Muscle of leg (tissue), 16 donors: ENCODE results near the gene CCDC192. TPM values are rescaled to one million over a fixed set of nuclear protein-coding genes. Genes with fewer than 3 reads are reported as not detected.

Source experiments
- DNase-seq: peaks from one replicate; pipeline ENCODE4 v3.0.0; 2013
- H3K27ac ChIP-seq: one replicate; pipeline ENCODE4 v1.5.1; 2013; ENCODE audit warnings: mild to moderate bottlenecking, low read length, control low read depth
- H3K27me3 ChIP-seq: one replicate; pipeline ENCODE4 v1.6.1; 2013; ENCODE audit warnings: low read length; ENCODE audit not compliant: control insufficient read depth, insufficient read depth
- H3K36me3 ChIP-seq: one replicate; pipeline ENCODE4 v1.6.1; 2013; ENCODE audit warnings: low read length; ENCODE audit not compliant: control insufficient read depth, insufficient read depth
- H3K4me1 ChIP-seq: one replicate; pipeline ENCODE4 v1.6.1; 2013; ENCODE audit warnings: low read length; ENCODE audit not compliant: control insufficient read depth, insufficient read depth
- H3K4me3 ChIP-seq: one replicate; pipeline ENCODE4 v1.5.1; 2013; ENCODE audit warnings: low read length, control low read depth
- H3K9me3 ChIP-seq: replicated peaks from 2 replicates; pipeline ENCODE4 v1.6.1; 2013; ENCODE audit warnings: low read depth, low read length; ENCODE audit not compliant: control insufficient read depth
- WGBS: methylation state at CpG from one replicate; pipeline ENCODE4 v1.1.5; 2013; ENCODE audit warnings: missing lambda C conversion rate; ENCODE audit not compliant: insufficient coverage; 5-methylcytosine and 5-hydroxymethylcytosine counted together
- long read RNA-seq, 11 donors: transcript quantifications; one replicate each; lab custom pipeline, GENCODE V29; 2026
- polyA plus RNA-seq, 8 donors: library from polyadenylated mRNA; unstranded; fragments of 120-200 nt; gene quantifications; one replicate each; pipeline versions ENCODE4 v1.2.1 to v1.2.3, GENCODE V29; 2013; ENCODE audit warnings: inconsistent platforms in 1 of 8, low replicate concordance in 1 of 8; ENCODE audit not compliant: insufficient read length in 8 of 8, insufficient read depth in 1 of 8
- total RNA-seq: library from RNA; stranded (reverse); fragments of 120-200 nt; gene quantifications from one replicate; pipeline ENCODE4 v1.2.4, GENCODE V29; 2013

Gene CCDC192
- 0.18 TPM for total RNA-seq
- polyA plus RNA-seq = 1 to 10 TPM in 1 of 8 donors, under 1 TPM in 7; 0.44 to 1.0 (median 0.71) TPM
- long read RNA-seq, donor 1 = 0 reads
- long read RNA-seq, donor 2 = 0 reads
- long read RNA-seq, donor 3, partial matches to known transcripts = 0 of 6 reads
- long read RNA-seq, donor 3, other reads (novel, unspliced or antisense) = 6 of 6 reads
- long read RNA-seq, donor 4 = 0 reads
- long read RNA-seq, donor 5 = 0 reads
- long read RNA-seq, donor 6 = 0 reads
- long read RNA-seq, donor 7, partial matches to known transcripts = 6 of 6 reads
- long read RNA-seq, donor 7, other reads (novel, unspliced or antisense) = 0 of 6 reads
- long read RNA-seq, donor 8 = 0 reads
- long read RNA-seq, donor 9 = 0 reads
- long read RNA-seq, donor 10 = 0 reads
- long read RNA-seq, donor 11 = 0 reads

GRCh38 chr5:127702926-127703561 lies at the start of gene CCDC192:
TSS of gene CCDC192 (plus strand) at chr5:127703391. CDS start at chr5:127703446, 55 bp downstream.
- peaks cover 5% of the 10 kb centered on the region for H3K4me1 ChIP-seq
- H3K9me3 ChIP-seq = no peaks in the 10 kb centered on the region
- no peaks in the 10 kb centered on the region for H3K27me3 ChIP-seq
- peak; percentile 44 for DNase-seq
- H3K27ac ChIP-seq = no peak within 1 kb of the TSS
- H3K4me3 ChIP-seq = no peak within 1 kb of the TSS
- no peaks in the 10 kb centered on the region for H3K36me3 ChIP-seq
- 30% methylated on average over 2 of the region's 5 CpGs for WGBS

- no peaks in the 10 kb centered on the region for H3K36me3 ChIP-seq
- H3K9me3 ChIP-seq = no peaks in the 10 kb centered on the region
- no peak overlapping the region for H3K4me3 ChIP-seq
- WGBS = 68% methylated on average over 4 of the region's 6 CpGs
- DNase-seq = no peak
- no peak overlapping the region for H3K27ac ChIP-seq
- peaks cover 7% of the 10 kb centered on the region for H3K4me1 ChIP-seq
- H3K27me3 ChIP-seq = no peaks in the 10 kb centered on the region
These were observed 46.4 kb upstream of the CCDC192 start for GRCh38 chr5:127656825-127657224.

- peak overlapping the region; percentile 29 for H3K27ac ChIP-seq
- peak; percentile 55 for DNase-seq
- WGBS = 44% methylated on average over 3 of the region's 3 CpGs
- H3K36me3 ChIP-seq = no peaks in the 10 kb centered on the region
- H3K4me3 ChIP-seq = no peak overlapping the region
- peaks cover 7% of the 10 kb centered on the region for H3K4me1 ChIP-seq
- no peaks in the 10 kb centered on the region for H3K9me3 ChIP-seq
- no peaks in the 10 kb centered on the region for H3K27me3 ChIP-seq
These were observed 43.0 kb upstream of the CCDC192 start for GRCh38 chr5:127660047-127660733.

- DNase-seq = no peak
- Histone ChIP-seq H3K4me1 (peaks cover 4% of the 10 kb centered on the region), H3K27ac (no peak overlapping the region), H3K27me3 (no peaks in the 10 kb centered on the region), H3K9me3 (no peaks in the 10 kb centered on the region), H3K4me3 (no peak overlapping the region), H3K36me3 (no peaks in the 10 kb centered on the region)
- 89% methylated on average over 4 of the region's 5 CpGs for WGBS
These were observed 39.1 kb upstream of the CCDC192 start for GRCh38 chr5:127664093-127664492.

- no peak for DNase-seq
- Histone ChIP-seq H3K27me3 (no peaks in the 10 kb centered on the region), H3K27ac (no peak overlapping the region), H3K4me3 (no peak overlapping the region), H3K36me3 (no peaks in the 10 kb centered on the region), H3K4me1 (peaks cover under 1% of the 10 kb centered on the region), H3K9me3 (no peaks in the 10 kb centered on the region)
These were observed 37.5 kb upstream of the CCDC192 start for GRCh38 chr5:127665641-127666040.

GRCh38 chr5:127666043-127666716 lies 37.0 kb upstream of the CCDC192 start:
- H3K27ac ChIP-seq = no peak overlapping the region
- no peaks in the 10 kb centered on the region for H3K27me3 ChIP-seq
- WGBS = no CpG with 5 or more reads among the region's 3 CpGs
- no peaks in the 10 kb centered on the region for H3K9me3 ChIP-seq
- H3K36me3 ChIP-seq = no peaks in the 10 kb centered on the region
- no peak overlapping the region for H3K4me3 ChIP-seq
- no peaks in the 10 kb centered on the region for H3K4me1 ChIP-seq
- no peak for DNase-seq

- Histone ChIP-seq H3K27me3 (no peaks in the 10 kb centered on the region), H3K36me3 (no peaks in the 10 kb centered on the region), H3K4me1 (no peaks in the 10 kb centered on the region), H3K9me3 (no peaks in the 10 kb centered on the region), H3K27ac (no peak overlapping the region), H3K4me3 (no peak overlapping the region)
- DNase-seq = no peak
- WGBS = no CpG with 5 or more reads among the region's 3 CpGs
These were observed 35.3 kb upstream of the CCDC192 start for GRCh38 chr5:127667926-127668325.

GRCh38 chr5:127671218-127671617 lies 32.0 kb upstream of the CCDC192 start:
- Histone ChIP-seq H3K4me3 (no peak overlapping the region), H3K4me1 (no peaks in the 10 kb centered on the region), H3K27ac (no peak overlapping the region), H3K9me3 (no peaks in the 10 kb centered on the region), H3K27me3 (no peaks in the 10 kb centered on the region), H3K36me3 (no peaks in the 10 kb centered on the region)
- 71% methylated on average over 2 of the region's 6 CpGs for WGBS
- no peak for DNase-seq

GRCh38 chr5:127673117-127673800 lies 29.9 kb upstream of the CCDC192 start:
- DNase-seq = no peak
- H3K27ac ChIP-seq = no peak overlapping the region
- H3K4me3 ChIP-seq = no peak overlapping the region
- no peaks in the 10 kb centered on the region for H3K27me3 ChIP-seq
- no peaks in the 10 kb centered on the region for H3K4me1 ChIP-seq
- H3K36me3 ChIP-seq = no peaks in the 10 kb centered on the region
- no peaks in the 10 kb centered on the region for H3K9me3 ChIP-seq
- WGBS = 56% methylated on average over 1 of the region's 2 CpGs
